ENCODE measurements around the gene BLACAT1. TPM values are rescaled to one million over a fixed set of nuclear protein-coding genes. Genes with fewer than 3 reads are reported as not detected.
"Not testable (repeated sequence)": the region's sequence is repeated elsewhere in the genome, so short reads cannot be mapped to it uniquely, and the experiment has no call there.

BLACAT1 gene
- total RNA-seq, 2 donors from 2014 or later = 0.16 TPM; not detected in 1

GRCh38 chr1:205486258-205486657, 30.4 kb upstream of the BLACAT1 start:
- intact Hi-C loops (cut with DNase I) = loop anchor here in 1 of 2 donors (5.0 kb wide), 2 partner anchors 36 to 89 kb away; no protein-coding TSS in a partner anchor
- no peak for DNase-seq
- ATAC-seq = no peak

- intact Hi-C loops (cut with DNase I) = loop anchor here (1.0 to 5.0 kb wide), 5 partner anchors 37 to 130 kb away; no protein-coding TSS in a partner anchor
Measured at GRCh38 chr1:205484985-205485967, 29.4 kb upstream of the BLACAT1 start.

GRCh38 chr1:205483372-205483771, 27.5 kb upstream of the BLACAT1 start:
- intact Hi-C loops (cut with DNase I) = loop anchor here in 1 of 2 donors (5.0 kb wide), 1 partner anchor 51 kb away; no protein-coding TSS in a partner anchor
- ATAC-seq = no peak

More at GRCh38 chr1:205484985-205485967, 29.4 kb upstream of the BLACAT1 start:
- peak; percentile 48 for DNase-seq
- ATAC-seq = peak; percentile 80 to 83

GRCh38 chr1:205482587-205482986, 26.7 kb upstream of the BLACAT1 start:
- intact Hi-C loops (cut with DNase I) = loop anchor here in 1 of 2 donors (5.0 kb wide), 1 partner anchor 50 kb away; no protein-coding TSS in a partner anchor
- not testable (repeated sequence) for ATAC-seq, DNase-seq

More at GRCh38 chr1:205483372-205483771, 27.5 kb upstream of the BLACAT1 start:
- no peak for DNase-seq

- intact Hi-C loops (cut with DNase I) = loop anchor here in 1 of 2 donors (5.0 kb wide), 1 partner anchor 49 kb away; no protein-coding TSS in a partner anchor
Measured at GRCh38 chr1:205481629-205482151, 25.8 kb upstream of the BLACAT1 start.

GRCh38 chr1:205481218-205481617, 25.4 kb upstream of the BLACAT1 start:
- intact Hi-C loops (cut with DNase I) = loop anchor here in 1 of 2 donors (5.0 kb wide), 1 partner anchor 49 kb away; no protein-coding TSS in a partner anchor
- no peak for DNase-seq
- no peak for ATAC-seq

More at GRCh38 chr1:205481629-205482151, 25.8 kb upstream of the BLACAT1 start:
- DNase-seq (no peak), ATAC-seq (no peak)

- ATAC-seq (no peak), DNase-seq (no peak)
- intact Hi-C loops (cut with DNase I) = loop anchor here in 1 of 2 donors (5.0 kb wide), 1 partner anchor 48 kb away; no protein-coding TSS in a partner anchor
Measured at GRCh38 chr1:205480349-205480985, 24.6 kb upstream of the BLACAT1 start.

GRCh38 chr1:205478985-205479384, 23.1 kb upstream of the BLACAT1 start:
- intact Hi-C loops (cut with DNase I); DNase-seq; ATAC-seq: not testable (repeated sequence)

- peak; percentile 73 to 93 for ATAC-seq
- peak; percentile 52 for DNase-seq
- intact Hi-C loops (cut with DNase I) = no loop called here
Measured at GRCh38 chr1:205477759-205478247, 22.0 kb upstream of the BLACAT1 start.

GRCh38 chr1:205477121-205477758, 21.4 kb upstream of the BLACAT1 start:
- no peak for DNase-seq
- no peak for ATAC-seq
- intact Hi-C loops (cut with DNase I) = no loop called here

- ATAC-seq = no peak
- intact Hi-C loops (cut with DNase I) = no loop called here
- DNase-seq = no peak
Measured at GRCh38 chr1:205476648-205477047, 20.8 kb upstream of the BLACAT1 start.

- ATAC-seq (no peak), DNase-seq (no peak)
- intact Hi-C loops (cut with DNase I) = no loop called here
Measured at GRCh38 chr1:205475855-205476254, 20.0 kb upstream of the BLACAT1 start.

- ATAC-seq (no peak), DNase-seq (no peak)
- intact Hi-C loops (cut with DNase I) = no loop called here
Measured at GRCh38 chr1:205474571-205474970, 18.7 kb upstream of the BLACAT1 start.

- DNase-seq = no peak
- no peak for ATAC-seq
- intact Hi-C loops (cut with DNase I) = no loop called here
Measured at GRCh38 chr1:205473966-205474365, 18.1 kb upstream of the BLACAT1 start.

GRCh38 chr1:205473475-205473874, 17.6 kb upstream of the BLACAT1 start:
- ATAC-seq = no peak
- intact Hi-C loops (cut with DNase I) = no loop called here
- no peak for DNase-seq

- no peak for ATAC-seq
- intact Hi-C loops (cut with DNase I) = no loop called here
- DNase-seq = no peak
Measured at GRCh38 chr1:205472737-205473441, 17.0 kb upstream of the BLACAT1 start.

GRCh38 chr1:205470131-205470530, 14.3 kb upstream of the BLACAT1 start:
- ATAC-seq (no peak), DNase-seq (no peak)
- intact Hi-C loops (cut with DNase I) = no loop called here
